NCI-H2029 (cell line): ENCODE results near the gene OR2S2.
"Not testable (repeated sequence)": the region's sequence is repeated elsewhere in the genome, so short reads cannot be mapped to it uniquely, and the experiment has no call there.

Experiments used
- DNase-seq: peaks from one replicate; lab custom pipeline; 2025; lab: John Stamatoyannopoulos, UW

OR2S2 gene

DNA sequence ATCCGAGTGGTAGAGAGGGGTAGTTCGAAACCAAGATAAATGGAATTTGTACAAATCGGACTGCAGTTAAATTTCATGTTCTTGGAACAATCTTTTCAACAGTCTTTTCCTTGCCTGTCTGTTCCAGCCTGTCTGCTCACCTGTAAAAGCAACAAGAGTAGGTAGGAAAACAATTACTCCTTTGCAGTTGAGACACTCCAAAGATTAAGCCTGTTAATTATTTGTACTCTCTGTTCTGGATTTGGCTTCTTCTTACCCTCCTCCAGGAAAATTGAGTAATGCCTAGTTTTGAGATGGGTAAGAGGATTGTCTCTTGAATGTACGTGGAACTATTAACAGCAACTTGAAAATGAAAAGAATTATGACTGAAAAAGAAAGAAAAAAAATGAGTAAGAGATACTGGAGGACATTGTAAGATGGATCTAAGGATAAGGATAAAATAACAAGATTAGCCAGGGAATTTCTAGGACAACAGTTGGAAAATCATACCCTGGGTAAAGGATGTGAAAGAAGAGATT is 24.3 kb downstream of the OR2S2 start:
- no peak for DNase-seq

DNA sequence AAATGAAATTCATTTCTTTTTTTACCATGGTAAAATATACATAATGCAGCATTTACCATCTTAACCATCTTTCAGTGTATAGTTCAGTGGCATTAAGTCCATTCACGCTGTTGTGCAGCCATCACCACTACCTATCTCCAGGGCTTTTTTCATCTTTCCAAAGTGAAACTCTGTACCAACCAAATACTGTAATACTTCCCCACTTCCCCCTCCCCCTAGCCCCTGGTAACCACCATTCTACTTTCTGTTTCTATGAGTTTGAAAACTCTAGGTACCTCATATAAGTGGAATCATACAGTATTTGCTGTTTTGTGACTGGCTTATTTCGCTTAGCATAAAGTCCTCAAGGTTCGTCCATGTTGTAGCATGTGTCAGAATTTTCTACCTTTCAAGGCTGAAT is 25.2 kb downstream of the OR2S2 start:
- DNase-seq, result no peak

DNA sequence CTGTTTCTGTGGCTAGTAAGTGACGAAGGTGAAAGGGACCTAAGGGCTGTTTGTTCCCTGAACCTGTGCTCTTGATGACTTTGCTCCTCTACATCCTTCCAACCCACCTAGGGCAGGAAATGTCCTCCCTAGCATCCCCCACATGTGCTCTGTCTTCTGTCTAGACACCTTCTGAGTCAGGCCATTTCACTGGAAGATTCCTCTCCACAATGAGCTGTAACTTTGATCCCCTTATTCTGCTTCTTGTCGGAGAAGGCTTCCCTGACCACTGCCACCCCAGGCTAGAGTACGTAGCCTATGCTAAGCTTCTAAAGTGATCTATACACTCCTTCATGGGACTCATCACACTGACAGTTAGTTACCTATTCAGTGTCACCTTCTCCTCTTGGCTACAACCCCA is 27.0 kb downstream of the OR2S2 start:
- no peak for DNase-seq

DNA sequence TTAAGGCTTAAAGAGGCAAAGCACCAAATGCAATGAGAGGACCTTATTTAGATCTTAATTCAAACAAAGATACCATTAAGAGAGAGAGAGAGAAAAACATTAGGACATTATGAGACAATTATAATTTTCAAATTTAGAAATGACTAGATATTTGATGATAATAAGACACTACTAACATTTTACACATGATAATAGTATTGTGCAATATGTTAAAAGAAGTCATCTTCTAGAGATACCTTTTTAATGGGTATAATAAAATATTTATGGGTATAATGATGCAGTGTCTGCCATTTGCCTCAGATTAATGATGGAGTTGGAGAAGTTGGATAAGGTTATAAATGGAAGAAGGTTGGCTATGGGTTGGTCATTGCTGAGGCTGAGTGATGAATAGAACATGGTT is 27.4 kb downstream of the OR2S2 start:
- no peak for DNase-seq

DNA sequence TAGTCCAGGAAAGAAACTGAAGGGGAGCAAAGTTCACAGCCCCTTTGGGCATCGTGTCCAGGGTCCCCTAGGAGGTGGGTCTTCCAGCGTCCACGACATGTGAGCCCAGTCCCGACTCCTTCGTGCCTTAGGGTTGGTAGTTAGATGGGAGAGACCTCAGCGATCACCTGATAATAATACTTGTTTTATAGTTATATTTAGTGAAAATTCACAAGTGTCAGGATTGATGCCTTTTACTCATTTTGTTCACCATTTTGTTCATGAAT is 28.6 kb downstream of the OR2S2 start:
- DNase-seq, result no peak

DNA sequence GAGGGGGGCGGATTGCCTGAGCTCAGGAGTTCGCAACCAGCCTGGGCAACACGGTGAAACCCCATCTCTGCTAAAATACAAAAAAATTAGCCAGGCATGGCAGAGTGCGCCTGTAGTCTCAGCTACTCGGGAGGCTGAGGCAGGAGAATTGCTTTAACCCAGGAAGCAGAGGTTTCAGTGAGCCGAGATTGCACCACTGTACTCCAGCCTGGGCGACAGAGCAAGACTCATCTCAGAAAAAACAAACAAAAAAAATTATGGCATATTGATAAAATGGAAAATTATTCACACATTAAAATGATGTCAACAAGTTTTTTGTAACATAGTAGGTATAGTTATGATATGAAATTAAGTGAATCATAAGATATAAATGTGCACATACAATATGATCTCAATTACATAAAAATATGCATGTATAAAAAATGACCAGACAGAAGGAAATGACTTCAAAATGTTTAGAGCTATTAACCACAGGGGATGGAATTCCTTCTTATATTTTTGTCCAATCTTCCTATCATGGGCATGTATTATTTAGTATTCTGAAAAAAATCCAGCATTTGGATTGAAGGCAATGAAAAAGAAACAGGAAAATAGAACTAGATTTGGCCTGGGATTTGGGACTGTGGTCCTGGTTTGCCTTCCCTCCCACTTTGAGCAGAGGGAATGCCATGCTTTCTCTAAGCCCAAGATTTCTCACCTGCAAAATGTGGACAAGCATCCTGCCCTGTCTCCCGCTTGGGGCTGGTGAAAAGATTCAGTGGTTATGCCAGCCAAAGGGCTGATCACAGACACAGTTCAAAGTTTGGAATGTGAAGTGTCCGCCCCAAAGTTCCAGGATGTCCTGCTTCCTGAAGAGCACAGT is 29.1 kb downstream of the OR2S2 start:
- DNase-seq, result no peak

DNA sequence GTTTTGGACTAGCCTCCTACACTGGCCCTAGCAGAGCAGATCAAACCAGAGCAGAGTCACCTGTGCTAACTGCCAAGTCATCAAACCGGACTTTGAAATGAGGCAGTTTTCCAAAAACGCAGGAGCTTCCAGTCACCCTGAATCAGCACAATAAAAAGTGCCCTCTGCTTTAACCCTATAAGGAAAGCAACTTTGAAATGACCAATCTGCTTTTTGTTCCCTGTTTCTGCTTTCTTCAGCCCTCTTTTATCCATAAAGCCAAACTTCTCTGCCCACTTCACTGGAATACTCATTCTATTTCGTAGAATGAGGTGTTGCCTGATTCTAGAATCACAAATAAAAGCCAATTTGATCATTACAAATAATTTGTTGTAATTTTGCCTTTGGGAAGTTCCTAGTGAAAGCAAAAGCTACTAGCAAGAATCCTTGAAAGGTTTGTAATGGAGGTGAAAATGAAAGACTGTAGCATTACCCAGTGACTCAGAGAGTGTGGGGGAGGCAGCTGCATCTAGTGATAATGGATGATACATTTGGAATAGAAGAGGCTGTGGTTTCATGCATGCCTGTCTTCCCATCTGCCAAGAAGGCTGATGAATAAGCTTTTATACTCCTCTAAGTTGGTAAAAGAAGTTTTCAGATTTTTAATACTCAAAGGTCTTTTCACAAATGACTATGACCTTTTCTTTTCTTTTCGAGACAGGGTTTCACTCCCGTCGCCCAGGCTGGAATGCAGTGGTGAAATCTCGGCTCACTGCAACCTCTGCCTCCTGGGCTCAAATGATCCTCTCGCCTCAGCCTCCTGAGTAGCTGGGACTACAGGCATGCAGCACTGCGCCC is 33.8 kb downstream of the OR2S2 start:
- DNase-seq, result no peak

DNA sequence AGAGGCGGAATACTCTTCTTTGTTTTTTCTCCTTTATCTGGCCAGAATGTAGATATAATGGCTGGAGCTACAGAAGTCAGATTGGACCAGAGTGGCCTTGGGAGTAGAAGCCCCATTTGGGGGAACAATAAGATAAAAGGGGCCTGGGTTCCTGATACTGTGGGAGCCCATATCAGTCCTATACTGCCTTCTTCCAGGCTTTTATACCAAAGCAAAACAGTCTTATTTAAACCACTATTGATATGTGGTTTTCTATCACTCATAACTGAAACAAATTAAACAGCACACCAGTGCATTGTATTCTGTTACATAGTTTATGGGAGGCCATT is 34.4 kb downstream of the OR2S2 start:
- no peak for DNase-seq

DNA sequence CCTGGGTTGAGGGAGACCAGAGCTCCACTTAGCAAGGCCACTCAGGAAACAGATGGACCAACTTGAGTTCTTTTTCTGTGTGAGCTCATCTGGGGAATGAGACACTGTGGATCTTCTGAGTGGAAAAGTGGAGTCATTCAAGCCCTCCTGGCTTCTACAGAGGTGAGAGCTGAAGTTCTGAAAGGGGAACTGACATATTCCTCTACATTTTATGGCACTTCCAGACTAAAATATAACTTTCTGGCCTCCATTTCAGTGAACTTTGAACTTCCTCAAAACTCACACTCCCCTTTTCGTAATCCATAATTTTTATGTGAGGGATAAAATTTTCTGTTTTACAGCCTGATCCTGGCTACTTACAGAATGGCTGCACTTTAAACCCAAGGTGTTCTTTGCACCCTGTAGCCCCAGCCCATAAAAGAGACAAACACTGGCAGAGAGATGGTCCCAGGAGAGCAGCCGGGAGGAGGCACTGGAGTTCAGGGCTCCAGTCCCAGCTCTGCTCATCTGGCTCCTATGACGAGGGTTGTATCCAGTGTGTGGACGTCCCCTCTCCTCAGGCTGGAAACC is 37.8 kb downstream of the OR2S2 start:
- DNase-seq, result no peak

DNA sequence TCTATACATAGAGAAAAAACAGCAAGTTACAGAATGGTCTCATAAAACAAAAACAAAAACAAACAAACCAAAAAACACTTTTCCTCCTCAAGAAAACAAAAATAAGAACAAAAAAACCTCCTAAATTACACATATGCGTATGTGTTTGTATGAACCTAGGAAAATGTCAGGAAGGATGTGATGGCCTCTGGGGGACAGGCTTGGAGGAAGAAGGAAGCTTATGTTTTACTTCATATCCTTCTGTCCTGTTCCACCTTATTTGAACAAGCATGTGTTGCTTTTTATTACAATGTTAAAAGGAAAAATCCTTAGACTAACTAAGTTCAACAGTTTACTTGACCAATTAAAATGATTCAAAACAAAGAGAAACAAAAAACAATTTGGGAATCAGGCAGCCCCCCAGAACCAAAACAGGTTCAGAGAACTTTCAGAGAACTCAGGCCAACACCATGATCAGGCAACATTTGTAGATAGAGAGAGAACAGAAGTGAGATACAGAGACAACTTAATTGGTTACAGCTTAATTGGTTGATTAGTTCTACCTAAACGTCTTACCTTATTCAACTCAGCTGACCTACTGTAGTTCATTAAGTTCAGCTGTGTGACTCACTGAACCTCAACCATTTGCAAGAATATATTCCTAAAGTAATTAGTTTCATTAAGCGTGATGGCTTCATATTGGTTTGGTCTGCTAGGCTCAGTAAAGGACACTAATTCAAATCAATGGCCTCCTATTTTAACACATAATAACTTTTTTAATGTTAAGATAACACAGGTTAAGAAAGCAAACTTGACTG is 38.5 kb downstream of the OR2S2 start:
- DNase-seq, result no peak

DNA sequence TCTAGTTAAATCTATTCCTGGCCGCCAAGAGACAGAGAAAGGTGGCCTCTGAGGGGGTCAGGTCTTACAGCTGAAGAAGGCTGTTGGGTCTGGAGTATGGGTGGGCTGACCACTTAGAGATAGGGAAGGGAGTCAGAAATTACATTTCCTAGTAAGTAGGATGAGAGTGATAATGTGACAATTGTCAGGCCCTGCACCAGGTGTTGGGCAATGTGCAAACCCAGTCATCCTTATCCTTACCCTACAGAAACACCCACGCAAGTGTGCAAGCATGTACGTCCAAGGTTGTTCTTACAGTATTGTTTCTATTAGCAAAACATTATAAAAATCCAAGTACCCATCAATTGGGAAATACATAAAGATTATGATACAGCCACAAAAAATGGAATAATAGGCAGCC is 39.2 kb downstream of the OR2S2 start:
- no peak for DNase-seq

DNA sequence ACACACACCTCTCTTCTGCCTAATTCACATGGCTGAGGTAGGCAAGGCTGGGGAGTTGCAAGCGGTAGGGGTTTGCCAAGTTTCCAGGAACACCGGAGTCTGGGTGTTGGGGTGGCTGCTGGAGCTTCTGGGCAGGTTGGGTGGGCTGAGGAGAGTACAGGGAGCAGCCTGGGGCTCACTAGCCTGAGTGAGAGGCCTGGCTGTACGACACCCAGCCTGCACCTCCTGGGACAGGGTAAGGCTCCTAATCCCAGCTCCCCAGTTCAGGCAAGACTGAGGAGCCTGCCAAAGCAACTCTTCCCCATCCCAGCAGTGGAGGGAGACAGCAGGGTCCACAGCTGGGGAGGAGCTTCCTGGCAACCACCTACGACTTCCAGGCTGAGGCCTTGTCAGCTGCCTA is 40.7 kb downstream of the OR2S2 start:
- no peak for DNase-seq

DNA sequence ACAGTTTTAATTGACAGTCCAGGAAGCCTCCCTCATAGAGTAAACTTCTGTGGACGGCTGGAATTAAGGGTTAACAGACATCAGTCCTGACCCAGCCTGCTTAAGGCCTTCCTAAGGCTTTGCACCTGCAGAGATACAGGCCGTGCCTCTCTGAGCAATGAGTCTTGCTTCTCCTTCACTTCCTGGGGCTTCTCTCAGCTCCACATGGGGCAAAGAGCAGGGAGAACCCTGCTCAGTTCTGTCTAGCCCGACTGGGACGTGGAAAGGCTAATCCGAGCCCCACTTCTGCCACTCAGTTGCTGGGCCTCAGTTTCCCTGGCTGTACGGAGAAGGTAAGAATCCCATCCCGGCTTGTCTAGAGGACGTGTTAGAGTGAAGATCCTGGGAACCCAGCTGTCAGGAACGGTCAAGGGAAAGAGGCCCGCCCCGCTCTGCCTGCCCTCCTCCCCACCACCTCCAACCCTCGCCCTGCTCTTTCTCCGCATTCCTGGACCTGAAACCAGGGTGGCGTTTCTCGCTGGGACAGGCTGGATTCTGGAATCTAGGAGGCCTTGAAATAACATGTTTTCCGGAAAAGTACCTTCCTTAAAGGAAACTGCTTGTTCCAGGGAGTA is 42.2 kb downstream of the OR2S2 start:
- DNase-seq, result no peak

DNA sequence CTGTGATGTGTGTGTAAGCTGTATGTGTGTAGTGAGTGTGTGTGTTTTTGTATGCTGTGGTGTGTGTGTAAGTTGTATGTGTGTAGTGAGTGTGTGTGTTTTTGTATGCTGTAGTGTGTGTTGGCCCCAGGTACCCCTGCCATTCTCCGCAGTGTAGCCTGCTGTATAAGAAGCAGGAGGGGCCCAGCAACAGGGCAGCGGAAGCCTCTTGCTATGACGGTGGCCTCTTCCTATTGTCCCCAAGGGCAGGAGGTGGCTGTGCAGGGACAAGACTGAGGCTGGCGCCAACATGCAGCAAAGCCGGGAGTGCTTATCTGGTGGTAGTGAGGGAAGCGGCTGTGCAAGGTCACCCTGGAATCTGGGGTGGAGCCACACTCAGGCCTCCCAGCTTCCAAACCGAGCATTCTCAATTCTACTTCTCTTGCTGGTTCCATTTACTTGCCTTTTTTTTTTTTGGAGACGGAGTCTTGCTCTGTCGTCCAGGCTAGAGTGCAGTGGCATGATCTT is 43.6 kb downstream of the OR2S2 start:
- DNase-seq, result no peak

DNA sequence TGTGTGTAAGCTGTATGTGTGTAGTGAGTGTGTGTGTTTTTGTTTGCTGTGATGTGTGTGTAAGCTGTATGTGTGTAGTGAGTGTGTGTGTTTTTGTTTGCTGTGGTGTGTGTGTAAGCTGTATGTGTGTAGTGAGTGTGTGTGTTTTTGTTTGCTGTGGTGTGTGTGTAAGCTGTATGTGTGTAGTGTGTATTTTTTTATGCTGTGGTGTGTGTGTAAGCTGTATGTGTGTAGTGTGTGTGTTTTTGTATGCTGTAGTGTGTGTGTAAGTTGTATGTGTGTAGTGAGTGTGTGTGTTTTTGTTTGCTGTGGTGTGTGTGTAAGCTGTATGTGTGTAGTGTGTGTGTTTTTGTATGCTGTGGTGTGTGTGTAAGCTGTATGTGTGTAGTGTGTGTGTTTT is 44.5 kb downstream of the OR2S2 start:
- DNase-seq, result not testable (repeated sequence)

DNA sequence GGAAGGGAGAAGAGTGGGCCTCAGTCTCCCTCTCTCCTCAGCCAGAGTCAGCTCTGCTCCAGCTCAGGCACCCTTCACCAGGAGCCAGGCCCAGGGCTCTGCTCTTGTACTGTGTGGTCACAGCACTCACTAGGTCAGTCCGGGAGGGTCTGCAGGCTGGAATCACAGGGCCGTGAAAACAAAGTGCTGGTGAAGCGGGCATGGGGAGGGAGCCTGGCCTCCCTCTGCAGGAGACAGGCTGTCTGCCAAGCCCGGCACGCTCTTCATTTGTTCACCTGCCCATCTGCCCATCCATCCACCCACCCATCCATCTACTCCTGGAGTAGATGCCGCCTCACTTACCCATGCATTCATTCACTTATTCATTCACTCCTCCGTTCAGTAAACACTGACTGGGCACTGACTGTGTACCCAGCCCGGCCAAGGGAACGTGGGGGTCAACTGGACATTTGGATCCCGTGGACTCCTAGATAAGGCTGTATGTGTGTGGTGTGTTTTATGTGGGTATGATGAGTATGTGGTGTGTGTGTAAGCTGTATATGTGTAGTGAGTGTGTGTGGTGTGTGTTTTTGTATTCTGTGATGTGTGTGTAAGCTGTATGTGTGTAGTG is 45.1 kb downstream of the OR2S2 start:
- no peak for DNase-seq

DNA sequence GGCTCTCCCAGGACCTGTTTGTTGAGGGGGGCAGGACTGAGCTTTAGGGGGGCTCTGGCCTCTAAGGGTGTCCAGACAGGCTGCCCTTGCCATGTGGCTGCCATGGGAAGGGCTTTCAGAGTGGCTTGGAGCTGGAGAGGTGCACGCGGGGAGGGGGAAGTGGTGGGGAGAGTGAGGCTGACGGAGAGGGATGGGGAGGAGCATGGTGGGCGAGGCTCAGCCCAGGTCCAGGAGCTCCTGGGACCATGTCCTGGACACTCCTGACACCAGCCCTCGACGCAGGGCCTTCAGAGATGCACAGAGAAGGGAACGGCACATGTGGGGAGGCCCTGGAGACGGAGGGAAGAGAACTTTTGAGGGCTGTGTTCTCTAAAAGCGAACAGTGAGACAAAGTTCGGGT is 46.3 kb downstream of the OR2S2 start:
- no peak for DNase-seq

DNA sequence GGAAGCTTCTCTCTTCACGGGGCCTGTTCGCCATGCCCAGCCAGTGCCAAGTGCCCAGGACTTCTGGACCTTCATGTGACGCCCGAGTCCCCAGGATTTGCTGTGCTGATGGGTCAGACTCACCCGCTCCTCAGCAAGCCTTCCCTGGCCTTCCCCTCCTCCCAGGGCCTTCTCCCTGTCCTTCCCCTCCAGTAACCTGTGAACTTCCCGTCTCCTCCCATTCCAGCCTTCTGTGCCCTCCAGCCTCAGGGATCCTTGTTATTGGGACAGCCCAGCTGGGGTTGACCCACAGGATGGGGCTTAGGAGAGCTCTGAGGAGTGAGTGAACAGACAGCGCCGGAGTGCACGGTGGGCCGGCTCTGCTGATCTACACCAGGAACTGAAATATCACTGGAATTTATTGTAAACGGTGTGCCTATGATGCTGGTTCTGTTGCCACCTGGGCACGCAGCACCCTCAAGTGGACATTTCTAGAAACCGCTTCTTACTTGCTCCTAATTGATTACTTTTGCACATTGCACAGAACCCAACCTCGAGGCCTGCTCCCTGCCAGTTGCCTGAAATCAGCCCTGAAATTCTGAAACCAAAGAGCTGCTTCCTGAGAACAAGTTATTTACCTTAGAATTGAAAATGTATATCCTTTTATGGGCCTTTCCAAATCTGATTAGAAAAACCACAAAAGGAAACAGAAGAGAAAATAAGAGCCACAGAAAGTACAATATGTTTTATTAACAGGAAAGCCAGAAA is 47.2 kb downstream of the OR2S2 start:
- DNase-seq, result peak; percentile 22

DNA sequence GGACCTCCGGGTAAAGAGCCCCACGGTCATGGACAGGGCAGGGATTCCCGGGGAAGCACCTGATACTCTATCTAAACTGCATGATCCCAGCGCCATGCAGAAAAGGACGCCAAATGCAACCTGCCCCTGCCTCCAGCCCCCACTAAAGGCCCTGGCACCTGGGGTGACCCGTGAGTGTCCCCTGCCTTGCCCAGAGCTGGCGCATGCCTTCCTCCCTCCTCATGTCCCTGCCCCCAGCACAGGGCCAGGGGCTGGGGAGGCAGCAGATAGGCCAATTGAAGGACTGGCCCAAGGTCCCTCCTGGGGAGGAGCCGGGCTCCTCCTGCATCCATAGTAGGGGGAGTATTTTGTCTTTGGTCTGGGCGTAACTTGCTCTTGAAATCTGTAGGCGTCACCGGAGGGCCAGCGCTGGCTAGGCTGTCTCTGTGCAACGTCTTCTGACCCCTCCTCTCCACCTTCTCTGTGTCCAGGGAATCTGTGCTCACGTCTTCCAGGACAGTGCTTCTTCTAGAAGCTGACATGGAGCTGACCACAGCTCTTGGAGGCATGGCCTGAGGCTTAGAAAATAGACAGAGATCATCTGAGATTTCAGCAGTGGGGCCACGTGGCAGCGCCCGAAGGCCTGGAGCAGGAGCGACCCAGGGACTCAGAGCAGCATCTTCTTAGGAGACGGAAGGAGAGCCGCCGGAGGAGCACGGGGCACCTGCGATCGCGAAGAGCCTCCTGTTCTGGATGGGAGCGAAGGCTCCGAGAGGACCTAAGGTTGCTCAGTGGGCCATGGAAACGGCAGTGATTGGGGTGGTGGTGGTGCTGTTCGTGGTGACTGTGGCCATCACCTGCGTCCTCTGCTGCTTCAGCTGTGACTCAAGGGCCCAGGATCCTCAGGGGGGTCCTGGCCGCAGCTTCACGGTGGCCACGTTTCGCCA is 48.0 kb downstream of the OR2S2 start:
- DNase-seq, result no peak
